Rectal smooth muscle tissue (tissue), 1 donor: ENCODE data around the gene PCNX4.

Experiments used
- H3K27ac ChIP-seq: one replicate; pipeline ENCODE4 v1.7.0; 2013; ENCODE audit warnings: low read depth, low read length, inconsistent platforms
- H3K27me3 ChIP-seq: one replicate; pipeline ENCODE4 v1.7.0; 2013; ENCODE audit warnings: low read length; ENCODE audit not compliant: control insufficient read depth, insufficient read depth
- H3K36me3 ChIP-seq: one replicate; pipeline ENCODE4 v1.7.0; 2013; ENCODE audit warnings: low read length; ENCODE audit not compliant: control insufficient read depth, insufficient read depth
- H3K4me1 ChIP-seq: one replicate; pipeline ENCODE4 v1.7.0; 2013; ENCODE audit warnings: low read length; ENCODE audit not compliant: control insufficient read depth, insufficient read depth
- H3K4me3 ChIP-seq: one replicate; pipeline ENCODE4 v1.7.0; 2013; ENCODE audit warnings: low read length
- H3K9ac ChIP-seq: one replicate; pipeline ENCODE4 v1.7.0; 2013; ENCODE audit warnings: low read length

PCNX4 gene

GRCh38 chr14:60164712-60165546 is 73.2 kb downstream of the PCNX4 start, which contains the start of gene DHRS7:
Gene DHRS7, minus strand, starts transcription at chr14:60165398. Its CDS starts 89 bp downstream, at chr14:60165309.
- Histone ChIP-seq H3K9ac (peak within 1 kb of the TSS; percentile 46), H3K4me1 (peaks cover 10% of the 10 kb centered on the region), H3K27ac (peak within 1 kb of the TSS; percentile 69), H3K27me3 (no peaks in the 10 kb centered on the region), H3K36me3 (no peaks in the 10 kb centered on the region), H3K4me3 (peak within 1 kb of the TSS; percentile 96)

GRCh38 chr14:60165547-60165876 is 73.8 kb downstream of the PCNX4 start:
- H3K36me3 ChIP-seq, result no peaks in the 10 kb centered on the region
- peak overlapping the region; percentile 96 for H3K4me3 ChIP-seq
- H3K27ac ChIP-seq, result peak overlapping the region; percentile 69
- H3K4me1 ChIP-seq, result peaks cover 10% of the 10 kb centered on the region
- no peak overlapping the region for H3K9ac ChIP-seq
- no peaks in the 10 kb centered on the region for H3K27me3 ChIP-seq

- no peaks in the 10 kb centered on the region for H3K27me3 ChIP-seq
- peak overlapping the region; percentile 96 for H3K4me3 ChIP-seq
- H3K4me1 ChIP-seq, result peaks cover 10% of the 10 kb centered on the region
- H3K9ac ChIP-seq, result no peak overlapping the region
- H3K36me3 ChIP-seq, result no peaks in the 10 kb centered on the region
- H3K27ac ChIP-seq, result peak overlapping the region; percentile 69
Measured at GRCh38 chr14:60166142-60166541, 74.4 kb downstream of the PCNX4 start.

- Histone ChIP-seq H3K4me1 (peaks cover 10% of the 10 kb centered on the region), H3K36me3 (no peaks in the 10 kb centered on the region), H3K27me3 (no peaks in the 10 kb centered on the region), H3K4me3 (no peak overlapping the region), H3K9ac (no peak overlapping the region), H3K27ac (no peak overlapping the region)
Measured at GRCh38 chr14:60169722-60170121, 78.0 kb downstream of the PCNX4 start.

GRCh38 chr14:60170948-60171347 is 79.2 kb downstream of the PCNX4 start:
- H3K36me3 ChIP-seq, result no peaks in the 10 kb centered on the region
- no peak overlapping the region for H3K9ac ChIP-seq
- peaks cover 5% of the 10 kb centered on the region for H3K4me1 ChIP-seq
- no peak overlapping the region for H3K4me3 ChIP-seq
- no peak overlapping the region for H3K27ac ChIP-seq
- H3K27me3 ChIP-seq, result no peaks in the 10 kb centered on the region

GRCh38 chr14:60171690-60172089 is 80.0 kb downstream of the PCNX4 start:
- Histone ChIP-seq H3K9ac (no peak overlapping the region), H3K36me3 (no peaks in the 10 kb centered on the region), H3K4me1 (no peaks in the 10 kb centered on the region), H3K4me3 (no peak overlapping the region), H3K27me3 (no peaks in the 10 kb centered on the region), H3K27ac (no peak overlapping the region)

- H3K27ac ChIP-seq, result no peak overlapping the region
- peaks cover 4% of the 10 kb centered on the region for H3K4me1 ChIP-seq
- H3K4me3 ChIP-seq, result no peak overlapping the region
- H3K27me3 ChIP-seq, result no peaks in the 10 kb centered on the region
- no peak overlapping the region for H3K9ac ChIP-seq
- H3K36me3 ChIP-seq, result no peaks in the 10 kb centered on the region
Measured at GRCh38 chr14:60174352-60175254, 82.9 kb downstream of the PCNX4 start.

GRCh38 chr14:60175255-60175902 is 83.7 kb downstream of the PCNX4 start:
- Histone ChIP-seq H3K27me3 (no peaks in the 10 kb centered on the region), H3K4me1 (peaks cover 9% of the 10 kb centered on the region), H3K4me3 (no peak overlapping the region), H3K36me3 (no peaks in the 10 kb centered on the region), H3K9ac (no peak overlapping the region), H3K27ac (no peak overlapping the region)

GRCh38 chr14:60178164-60178563 is 86.4 kb downstream of the PCNX4 start:
- H3K4me1 ChIP-seq, result peaks cover 9% of the 10 kb centered on the region
- no peak overlapping the region for H3K27ac ChIP-seq
- no peak overlapping the region for H3K9ac ChIP-seq

GRCh38 chr14:60178820-60179219 is 87.1 kb downstream of the PCNX4 start:
- peaks cover 12% of the 10 kb centered on the region for H3K4me1 ChIP-seq
- H3K9ac ChIP-seq, result no peak overlapping the region
- H3K36me3 ChIP-seq, result no peaks in the 10 kb centered on the region
- no peak overlapping the region for H3K27ac ChIP-seq
- H3K27me3 ChIP-seq, result no peaks in the 10 kb centered on the region
- H3K4me3 ChIP-seq, result no peak overlapping the region

More at GRCh38 chr14:60178164-60178563, 86.4 kb downstream of the PCNX4 start:
- Histone ChIP-seq H3K4me3 (no peak overlapping the region), H3K27me3 (no peaks in the 10 kb centered on the region), H3K36me3 (no peaks in the 10 kb centered on the region)

- H3K9ac ChIP-seq, result no peak overlapping the region
- H3K27me3 ChIP-seq, result no peaks in the 10 kb centered on the region
- H3K4me1 ChIP-seq, result peaks cover 13% of the 10 kb centered on the region
- H3K36me3 ChIP-seq, result no peaks in the 10 kb centered on the region
- peak overlapping the region; percentile 54 for H3K27ac ChIP-seq
- no peak overlapping the region for H3K4me3 ChIP-seq
Measured at GRCh38 chr14:60179431-60179869, 87.7 kb downstream of the PCNX4 start.

GRCh38 chr14:60183138-60183537 is 91.4 kb downstream of the PCNX4 start:
- no peak overlapping the region for H3K9ac ChIP-seq
- H3K4me1 ChIP-seq, result peaks cover 13% of the 10 kb centered on the region
- H3K27ac ChIP-seq, result no peak overlapping the region
- no peak overlapping the region for H3K4me3 ChIP-seq
- H3K27me3 ChIP-seq, result no peaks in the 10 kb centered on the region
- H3K36me3 ChIP-seq, result no peaks in the 10 kb centered on the region
